ENCODE measurements around the gene KCNAB2. TPM values are rescaled to one million over a fixed set of nuclear protein-coding genes. Genes with fewer than 3 reads are reported as not detected.

The KCNAB2 gene
- total RNA-seq, 1 donor from 2014 or later: 3.1 TPM

DNA sequence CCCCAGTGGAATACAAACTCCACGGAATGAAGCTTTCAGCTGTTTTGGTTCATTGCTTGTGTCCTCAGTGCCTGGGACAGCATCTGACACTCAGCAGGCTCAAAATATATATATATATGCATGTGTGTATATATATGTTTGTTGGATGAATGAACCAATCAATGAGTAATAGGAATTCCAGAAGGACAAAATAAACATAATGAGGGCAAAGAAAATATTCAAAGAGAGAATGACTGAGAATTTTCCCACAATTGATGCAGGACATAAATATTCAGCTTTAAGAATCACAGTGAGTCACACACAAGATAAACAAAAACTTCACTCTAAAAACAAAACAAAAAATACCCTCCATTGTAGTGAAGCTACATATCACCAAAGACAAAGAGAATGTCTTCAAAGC, 70.4 kb downstream of the KCNAB2 start:
- H3K79me2 ChIP-seq (ENCODE audit: insufficient read depth, low read length): no peaks in the 10 kb centered on the region
- no peaks in the 10 kb centered on the region for H3K4me1 ChIP-seq (ENCODE audit: insufficient read depth, low read length)
- H3K27ac ChIP-seq (ENCODE audit: low read depth, low read length): peak overlapping the region; percentile 22
- Mint-ChIP-seq H3K27ac (ENCODE audit: unreplicated experiment) (no peak overlapping the region), H3K9me3 (ENCODE audit: unreplicated experiment) (peaks cover 2% of the 10 kb centered on the region), H3K36me3 (ENCODE audit: low read depth, unreplicated experiment) (no peaks in the 10 kb centered on the region), H3K4me1 (ENCODE audit: low read depth, unreplicated experiment) (no peaks in the 10 kb centered on the region), H3K27me3 (ENCODE audit: low read depth, unreplicated experiment) (peaks cover 24% of the 10 kb centered on the region), H3K4me3 (ENCODE audit: unreplicated experiment) (no peak overlapping the region)
- peaks cover 2% of the 10 kb centered on the region for H3K27me3 ChIP-seq (ENCODE audit: insufficient read depth, low read length)
- H2AFZ ChIP-seq (ENCODE audit: low read depth, low read length): no peak overlapping the region
- DNase-seq (ENCODE audit: low read depth): peak; percentile 6
- H3K9me3 ChIP-seq (ENCODE audit: insufficient read depth, low read depth, low read length): peaks cover 5% of the 10 kb centered on the region
- peak; percentile 34 for FAIRE-seq
- no peak overlapping the region for H3K9ac ChIP-seq (ENCODE audit: low read length)
- no peaks in the 10 kb centered on the region for H3K36me3 ChIP-seq (ENCODE audit: insufficient read depth, low read length)
- TF ChIP-seq EZH2 (IDR thresholded peaks at IDR 0.05; ENCODE audit: insufficient read depth, low read length): no peak
- no peak for TF ChIP-seq CTCF (IDR thresholded peaks at IDR 0.05; ENCODE audit: insufficient read depth, low read depth, low read length)
- no peak overlapping the region for H3K4me2 ChIP-seq (ENCODE audit: low read length)
- no peak overlapping the region for H3K4me3 ChIP-seq (ENCODE audit: insufficient read depth, low read depth, low read length)
- no peaks in the 10 kb centered on the region for H4K20me1 ChIP-seq (ENCODE audit: insufficient read depth, low read length)

- H3K36me3 Mint-ChIP-seq (ENCODE audit: low read depth, unreplicated experiment): no peaks in the 10 kb centered on the region
- H3K4me3 Mint-ChIP-seq (ENCODE audit: unreplicated experiment): no peak overlapping the region
- H3K9me3 ChIP-seq (ENCODE audit: insufficient read depth, low read depth, low read length): peaks cover 5% of the 10 kb centered on the region
Observed at GRCh38 chr1:6117064-6117463, 71.4 kb downstream of the KCNAB2 start.

More at GRCh38 chr1:6117064-6117463, 71.4 kb downstream of the KCNAB2 start:
- no peak overlapping the region for H2AFZ ChIP-seq (ENCODE audit: low read depth, low read length)
- H3K27me3 Mint-ChIP-seq (ENCODE audit: low read depth, unreplicated experiment): peaks cover 16% of the 10 kb centered on the region
- no peaks in the 10 kb centered on the region for H4K20me1 ChIP-seq (ENCODE audit: insufficient read depth, low read length)
- H3K36me3 ChIP-seq (ENCODE audit: insufficient read depth, low read length): no peaks in the 10 kb centered on the region
- H3K27ac Mint-ChIP-seq (ENCODE audit: unreplicated experiment): no peak overlapping the region
- no peak overlapping the region for H3K27ac ChIP-seq (ENCODE audit: low read depth, low read length)
- H3K4me2 ChIP-seq (ENCODE audit: low read length): no peak overlapping the region
- H3K27me3 ChIP-seq (ENCODE audit: insufficient read depth, low read length): peaks cover 2% of the 10 kb centered on the region
- no peaks in the 10 kb centered on the region for H3K4me1 Mint-ChIP-seq (ENCODE audit: low read depth, unreplicated experiment)
- peaks cover 2% of the 10 kb centered on the region for H3K9me3 Mint-ChIP-seq (ENCODE audit: unreplicated experiment)
- FAIRE-seq (no peak), DNase-seq (ENCODE audit: low read depth) (no peak)
- H3K4me3 ChIP-seq (ENCODE audit: insufficient read depth, low read depth, low read length): no peak overlapping the region
- H3K9ac ChIP-seq (ENCODE audit: low read length): no peak overlapping the region
- H3K79me2 ChIP-seq (ENCODE audit: insufficient read depth, low read length): no peaks in the 10 kb centered on the region
- no peak for TF ChIP-seq CTCF (IDR thresholded peaks at IDR 0.05; ENCODE audit: insufficient read depth, low read depth, low read length)
- H3K4me1 ChIP-seq (ENCODE audit: insufficient read depth, low read length): no peaks in the 10 kb centered on the region

Measured in astrocyte (in vitro differentiated cells and primary cell).